NCI-H187 (cell line): Measurements from ENCODE around the gene ZNF813.

Experiments used
- DNase-seq, 2 experiments: peaks; one replicate each; lab custom pipeline; 2025; lab: John Stamatoyannopoulos, UW

Gene ZNF813

GRCh38 chr19:53520547-53521372, 53.2 kb downstream of the ZNF813 start:
- DNase-seq: peak; percentile 83 to 89

GRCh38 chr19:53521373-53522202, 54.1 kb downstream of the ZNF813 start:
- no peak for DNase-seq

- no peak for DNase-seq
Measured at GRCh38 chr19:53525922-53526321, 58.4 kb downstream of the ZNF813 start.

DNA sequence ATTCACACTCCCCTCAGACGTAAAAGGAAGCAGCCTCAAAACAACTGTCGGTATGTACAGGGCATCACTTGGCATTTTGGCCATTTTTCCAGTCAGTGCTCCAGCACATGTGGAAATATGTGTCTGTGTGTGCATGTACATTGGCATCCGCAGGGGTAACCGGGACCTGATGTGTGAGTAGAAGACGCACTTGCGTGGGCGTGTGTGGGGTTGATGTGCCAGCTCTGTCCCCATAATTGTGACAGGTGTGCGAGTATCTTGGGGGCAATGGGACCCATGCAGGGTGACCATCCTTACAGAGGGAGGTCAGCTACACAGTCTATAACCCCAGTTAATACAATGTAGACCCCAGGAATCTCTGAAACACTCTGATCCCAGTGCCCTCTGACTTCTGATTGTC, 63.1 kb downstream of the ZNF813 start:
- DNase-seq: no peak

GRCh38 chr19:53531457-53531856, 63.9 kb downstream of the ZNF813 start:
- no peak for DNase-seq

GRCh38 chr19:53532362-53532761, 64.8 kb downstream of the ZNF813 start:
- DNase-seq: no peak

DNA sequence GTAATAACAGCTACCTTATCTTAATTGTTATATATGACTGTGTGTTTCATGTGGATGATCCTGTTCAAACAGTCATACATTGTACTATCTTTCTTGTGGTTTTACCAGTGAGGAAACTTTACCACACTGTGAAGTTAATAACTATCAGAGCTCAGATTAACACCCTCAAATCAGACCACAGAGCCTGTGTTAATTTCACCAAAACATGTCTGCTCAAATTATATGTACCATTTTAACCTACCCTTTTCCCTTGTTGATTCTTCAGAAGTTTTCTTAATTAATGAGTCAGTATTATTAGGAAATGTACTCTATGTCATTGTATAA, 68.7 kb downstream of the ZNF813 start:
- DNase-seq: no peak

DNA sequence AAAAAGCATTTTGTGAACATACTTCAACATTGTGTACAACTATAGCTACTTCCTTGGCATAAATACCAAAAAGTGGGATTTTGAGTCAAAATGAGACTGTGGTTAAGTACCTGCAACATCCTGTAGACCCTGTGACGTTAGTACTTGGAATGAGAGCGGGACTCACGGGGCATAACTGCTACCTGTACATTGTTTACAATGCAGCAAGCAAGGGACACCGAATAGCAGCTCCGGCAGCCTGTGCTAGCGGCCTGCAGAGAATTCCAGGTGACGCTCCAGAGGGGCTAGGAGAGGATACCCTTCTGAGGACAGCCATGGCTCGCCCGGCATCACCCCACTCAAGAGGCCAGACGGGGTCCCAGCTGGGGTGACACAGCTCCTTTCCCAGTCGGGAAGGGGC, 69.6 kb downstream of the ZNF813 start:
- DNase-seq: no peak

DNA sequence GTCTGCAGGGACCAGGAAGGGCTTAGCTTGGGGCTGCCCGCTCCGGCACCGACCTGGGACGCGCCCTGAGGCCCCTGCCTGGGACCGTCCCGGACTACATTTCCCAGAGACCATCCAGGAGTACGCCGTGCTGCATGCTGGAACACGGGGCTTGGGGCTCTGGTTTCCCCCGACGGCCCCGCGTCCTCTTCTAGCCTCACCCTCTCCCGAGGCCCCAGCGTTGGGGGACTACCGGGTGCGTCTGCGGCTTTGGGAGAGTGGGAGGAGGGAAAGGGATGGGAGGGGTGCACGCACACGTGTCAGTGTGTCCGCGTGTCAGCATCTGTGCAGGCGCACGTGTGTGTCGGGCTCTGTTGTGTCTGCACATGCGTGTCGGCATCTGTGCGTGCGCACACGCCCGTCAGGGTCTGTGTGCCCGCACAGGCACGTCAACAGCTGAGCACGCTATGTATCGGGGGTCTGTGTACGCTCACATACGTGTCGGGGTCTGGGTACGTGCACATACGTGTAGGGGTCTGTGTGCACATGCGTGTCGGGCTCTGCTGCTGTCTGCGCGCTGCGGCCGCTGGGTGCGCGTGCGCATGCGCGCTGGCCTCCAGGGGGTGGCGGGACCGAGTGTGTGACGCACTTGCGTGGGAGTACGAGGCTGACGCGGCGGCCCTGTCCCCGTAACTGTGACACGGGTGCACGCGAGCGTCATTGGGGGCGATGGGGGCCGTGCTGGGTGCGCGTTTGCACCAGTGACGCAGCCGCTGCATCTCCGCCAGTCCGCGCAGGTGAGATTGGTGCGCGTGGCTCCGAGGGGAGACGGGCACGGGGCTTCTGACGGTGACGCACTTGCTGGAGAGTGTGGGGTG, 70.2 kb downstream of the ZNF813 start, which contains the start of gene ZNF331:
TSS of gene ZNF331 (plus strand) at position 625 of the 857 bp plus-strand sequence. CDS start 31,232 bp downstream, outside the sequence.
- peak; percentile 38 to 45 for DNase-seq

DNA sequence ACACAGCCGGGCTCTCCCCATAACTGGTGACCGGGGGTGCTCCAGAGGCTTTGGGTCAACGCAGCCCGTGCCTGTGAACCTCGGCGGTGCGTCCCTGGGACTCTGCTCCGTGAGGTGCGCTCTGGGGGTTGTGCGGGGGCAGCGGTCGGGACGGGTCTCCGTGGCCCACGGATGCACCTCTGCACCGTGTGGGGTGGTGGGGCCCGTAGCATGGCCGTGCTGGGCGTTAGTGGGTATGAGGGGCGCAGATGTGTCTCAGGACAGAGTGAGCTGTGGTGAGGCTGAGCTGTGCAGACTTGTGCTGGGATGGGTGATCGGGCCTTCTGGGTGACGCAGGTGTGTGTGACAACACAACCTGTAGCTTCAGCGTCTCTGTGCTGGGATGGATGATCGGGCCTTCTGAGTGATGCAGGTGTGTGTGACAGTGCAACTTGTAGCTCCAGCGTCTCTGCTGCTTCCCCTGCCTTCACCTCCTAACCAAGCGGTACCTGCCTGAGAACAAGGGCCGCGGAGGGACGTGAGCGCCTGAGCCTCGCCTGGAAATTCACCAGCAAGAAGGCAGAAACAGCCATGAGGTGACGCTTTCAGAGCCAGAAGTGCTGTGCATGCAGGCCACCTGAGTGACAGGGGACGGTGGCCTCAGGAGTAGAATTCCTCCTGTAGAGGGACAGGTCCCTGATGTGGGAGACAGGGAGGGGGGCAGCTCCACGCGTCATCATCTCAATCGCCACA, 71.0 kb downstream of the ZNF813 start:
- no peak for DNase-seq

- no peak for DNase-seq
Measured at GRCh38 chr19:53540091-53540490, 72.6 kb downstream of the ZNF813 start.

- no peak for DNase-seq
Measured at GRCh38 chr19:53541971-53542370, 74.4 kb downstream of the ZNF813 start.

DNA sequence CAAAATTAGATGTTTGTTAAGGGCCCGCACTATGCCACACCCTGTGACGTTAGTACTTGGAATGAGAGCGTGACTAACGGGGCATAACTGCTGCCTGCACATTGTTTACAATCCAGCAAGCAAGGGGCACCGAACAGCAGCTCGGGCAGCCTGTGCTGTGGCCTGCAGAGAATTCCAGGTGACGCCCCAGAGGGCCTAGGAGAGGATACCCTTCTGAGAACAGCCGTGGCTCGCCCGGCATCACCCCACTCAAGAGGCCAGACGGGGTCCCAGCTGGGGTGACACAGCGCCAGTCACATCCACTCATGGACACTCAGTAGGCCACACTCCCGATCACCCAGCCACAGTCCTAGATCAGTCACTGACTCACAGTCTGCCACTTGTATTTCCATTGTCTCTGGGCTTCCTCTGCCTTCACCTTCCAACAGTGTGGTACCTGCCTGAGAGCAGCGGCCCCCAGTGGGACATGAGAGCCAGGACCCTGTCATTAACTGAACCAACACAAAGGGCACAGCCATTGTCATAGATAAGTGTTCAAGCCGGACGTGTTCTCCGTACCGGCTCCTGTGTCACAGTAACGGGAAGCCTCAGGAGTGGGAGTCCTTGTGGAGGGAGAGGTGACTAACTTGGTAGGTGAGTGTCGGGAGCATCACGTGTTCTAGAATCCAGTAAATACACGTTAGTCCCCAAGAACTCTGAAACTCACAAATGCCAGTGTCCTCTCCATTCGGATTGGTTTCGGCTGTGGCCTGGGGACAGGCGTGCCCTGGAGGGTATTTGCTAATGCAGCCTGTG, 77.9 kb downstream of the ZNF813 start:
- no peak for DNase-seq
